Measurements from ENCODE around the gene DECR2. TPM values are rescaled to one million over a fixed set of nuclear protein-coding genes. Genes with fewer than 3 reads are reported as not detected.

The DECR2 gene
- total RNA-seq, 6 experiments from 2014 or later = 14.0 to 20.3 (median 16.0) TPM

- no peak for DNase-seq
- Mint-ChIP-seq H3K36me3 (ENCODE audit: low read depth) (no peaks in the 10 kb centered on the region), H3K4me3 (no peak overlapping the region), H3K27ac (no peak overlapping the region), H3K9me3 (no peaks in the 10 kb centered on the region), H3K27me3 (ENCODE audit: insufficient read depth) (no peaks in the 10 kb centered on the region; the same call in 1 of the 2 replicates), H3K4me1 (ENCODE audit: low read depth) (peaks cover 14% of the 10 kb centered on the region)
- TF ChIP-seq CTCF (IDR thresholded peaks at IDR 0.05) = no peak
These were observed 53.8 kb downstream of the DECR2 start for GRCh38 chr16:455453-455852.

- Mint-ChIP-seq H3K4me1 (ENCODE audit: low read depth) (peaks cover 14% of the 10 kb centered on the region), H3K27ac (peak overlapping the region; percentile 61), H3K9me3 (no peaks in the 10 kb centered on the region), H3K27me3 (ENCODE audit: insufficient read depth) (no peaks in the 10 kb centered on the region; the same call in 1 of the 2 replicates), H3K4me3 (peak overlapping the region; percentile 25), H3K36me3 (ENCODE audit: low read depth) (peaks cover 6% of the 10 kb centered on the region; the same call in 1 of the 2 replicates)
- DNase-seq = peak; percentile 21
- no peak for TF ChIP-seq CTCF (IDR thresholded peaks at IDR 0.05)
These were observed 55.3 kb downstream of the DECR2 start for GRCh38 chr16:456891-457483.

GRCh38 chr16:457732-458400, 56.2 kb downstream of the DECR2 start:
- Mint-ChIP-seq H3K27ac (peak overlapping the region; percentile 61), H3K9me3 (no peaks in the 10 kb centered on the region), H3K36me3 (ENCODE audit: low read depth) (peaks cover 6% of the 10 kb centered on the region; the same call in 1 of the 2 replicates), H3K4me1 (ENCODE audit: low read depth) (peaks cover 14% of the 10 kb centered on the region), H3K27me3 (ENCODE audit: insufficient read depth) (no peaks in the 10 kb centered on the region; the same call in 1 of the 2 replicates), H3K4me3 (no peak overlapping the region)
- DNase-seq = no peak
- no peak for TF ChIP-seq CTCF (IDR thresholded peaks at IDR 0.05)

GRCh38 chr16:459761-460160, 58.1 kb downstream of the DECR2 start:
- DNase-seq = no peak
- H3K36me3 Mint-ChIP-seq (ENCODE audit: low read depth) = peaks cover 6% of the 10 kb centered on the region; the same call in 1 of the 2 replicates
- H3K27me3 Mint-ChIP-seq (ENCODE audit: insufficient read depth) = no peaks in the 10 kb centered on the region; the same call in 1 of the 2 replicates
- peaks cover 14% of the 10 kb centered on the region for H3K4me1 Mint-ChIP-seq (ENCODE audit: low read depth)
- no peaks in the 10 kb centered on the region for H3K9me3 Mint-ChIP-seq
- no peak overlapping the region for H3K27ac Mint-ChIP-seq
- no peak overlapping the region for H3K4me3 Mint-ChIP-seq
- TF ChIP-seq CTCF (IDR thresholded peaks at IDR 0.05) = no peak

- H3K4me1 Mint-ChIP-seq (ENCODE audit: low read depth) = peaks cover 14% of the 10 kb centered on the region
- no peaks in the 10 kb centered on the region; the same call in 1 of the 2 replicates for H3K27me3 Mint-ChIP-seq (ENCODE audit: insufficient read depth)
- DNase-seq = no peak
- H3K4me3 Mint-ChIP-seq = no peak overlapping the region
- H3K27ac Mint-ChIP-seq = no peak overlapping the region
- H3K36me3 Mint-ChIP-seq (ENCODE audit: low read depth) = peaks cover 6% of the 10 kb centered on the region; the same call in 1 of the 2 replicates
- no peaks in the 10 kb centered on the region for H3K9me3 Mint-ChIP-seq
- no peak for TF ChIP-seq CTCF (IDR thresholded peaks at IDR 0.05)
These were observed 59.1 kb downstream of the DECR2 start for GRCh38 chr16:460787-461186.

Other genes starting within 250 kb of the DECR2 start
- not detected for gene HBZ, start 249.2 kb upstream of the DECR2 start, total RNA-seq (2021; fragmentation: NEBNext Ultra II Directional; extraction: Animal tissue kit (Norgen Biotek cat#: 25700))
- not detected for gene HBM, start 235.9 kb upstream of the DECR2 start, total RNA-seq (2021; fragmentation: NEBNext Ultra II Directional; extraction: Animal tissue kit (Norgen Biotek cat#: 25700))
- not detected for gene HBA2, start 229.0 kb upstream of the DECR2 start, total RNA-seq (2021; fragmentation: NEBNext Ultra II Directional; extraction: Animal tissue kit (Norgen Biotek cat#: 25700))
- gene HBA1, start 225.2 kb upstream of the DECR2 start, total RNA-seq (2021; fragmentation: NEBNext Ultra II Directional; extraction: Animal tissue kit (Norgen Biotek cat#: 25700)) = not detected
- gene HBQ1, start 221.4 kb upstream of the DECR2 start, total RNA-seq (2021; fragmentation: NEBNext Ultra II Directional; extraction: Animal tissue kit (Norgen Biotek cat#: 25700)) = under 1 TPM in 1 of 6 experiments, not detected in 5; 0.47 TPM
- 10 to 100 TPM; 35.8 to 47.5 (median 41.7) TPM for gene LUC7L, start 172.4 kb upstream of the DECR2 start, total RNA-seq (2021; fragmentation: NEBNext Ultra II Directional; extraction: Animal tissue kit (Norgen Biotek cat#: 25700))
- 100 to 1,000 TPM in 2 of 6 experiments, 10 to 100 TPM in 4; 83.6 to 113 (median 87.7) TPM for gene FAM234A, start 167.1 kb upstream of the DECR2 start, total RNA-seq (2021; fragmentation: NEBNext Ultra II Directional; extraction: Animal tissue kit (Norgen Biotek cat#: 25700))
- gene RGS11, start 125.9 kb upstream of the DECR2 start, total RNA-seq (2021; fragmentation: NEBNext Ultra II Directional; extraction: Animal tissue kit (Norgen Biotek cat#: 25700)) = 1 to 10 TPM; 1.5 to 3.5 (median 2.3) TPM
- not detected for gene ARHGDIG, start 121.3 kb upstream of the DECR2 start, total RNA-seq (2021; fragmentation: NEBNext Ultra II Directional; extraction: Animal tissue kit (Norgen Biotek cat#: 25700))
- not detected for gene PDIA2, start 118.7 kb upstream of the DECR2 start, total RNA-seq (2021; fragmentation: NEBNext Ultra II Directional; extraction: Animal tissue kit (Norgen Biotek cat#: 25700))
- 10 to 100 TPM; 13.6 to 16.7 (median 14.7) TPM for gene AXIN1, start 49.2 kb upstream of the DECR2 start, total RNA-seq (2021; fragmentation: NEBNext Ultra II Directional; extraction: Animal tissue kit (Norgen Biotek cat#: 25700))
- 100 to 1,000 TPM; 105 to 131 (median 129) TPM for gene MRPL28, start 31.3 kb upstream of the DECR2 start, total RNA-seq (2021; fragmentation: NEBNext Ultra II Directional; extraction: Animal tissue kit (Norgen Biotek cat#: 25700))
- 10 to 100 TPM; 50.6 to 69.7 (median 59.7) TPM for gene PGAP6, start 19.9 kb upstream of the DECR2 start, total RNA-seq (2021; fragmentation: NEBNext Ultra II Directional; extraction: Animal tissue kit (Norgen Biotek cat#: 25700))
- 100 to 1,000 TPM; 153 to 276 (median 158) TPM for gene NME4, start 4.7 kb upstream of the DECR2 start, total RNA-seq (2021; fragmentation: NEBNext Ultra II Directional; extraction: Animal tissue kit (Norgen Biotek cat#: 25700))
- gene RAB11FIP3, start 23.8 kb downstream of the DECR2 start, total RNA-seq (2021; fragmentation: NEBNext Ultra II Directional; extraction: Animal tissue kit (Norgen Biotek cat#: 25700)) = 10 to 100 TPM; 30.3 to 36.9 (median 33.9) TPM
- 10 to 100 TPM; 35.3 to 41.4 (median 40.2) TPM for gene CAPN15, start 125.8 kb downstream of the DECR2 start, total RNA-seq (2021; fragmentation: NEBNext Ultra II Directional; extraction: Animal tissue kit (Norgen Biotek cat#: 25700))
- not detected for gene PRR35, start 158.5 kb downstream of the DECR2 start, total RNA-seq (2021; fragmentation: NEBNext Ultra II Directional; extraction: Animal tissue kit (Norgen Biotek cat#: 25700))
- gene NHLRC4, start 165.1 kb downstream of the DECR2 start, total RNA-seq (2021; fragmentation: NEBNext Ultra II Directional; extraction: Animal tissue kit (Norgen Biotek cat#: 25700)) = under 1 TPM in 5 of 6 experiments, not detected in 1; 0.24 to 0.58 (median 0.28) TPM
- 10 to 100 TPM; 30.4 to 39.5 (median 35.4) TPM for gene PIGQ, start 168.1 kb downstream of the DECR2 start, total RNA-seq (2021; fragmentation: NEBNext Ultra II Directional; extraction: Animal tissue kit (Norgen Biotek cat#: 25700))
- 10 to 100 TPM; 11.3 to 14.8 (median 12.2) TPM for gene RAB40C, start 188.2 kb downstream of the DECR2 start, total RNA-seq (2021; fragmentation: NEBNext Ultra II Directional; extraction: Animal tissue kit (Norgen Biotek cat#: 25700))
- under 1 TPM in 2 of 6 experiments, not detected in 4; 0.02 to 0.14 TPM for gene WFIKKN1, start 229.1 kb downstream of the DECR2 start, total RNA-seq (2021; fragmentation: NEBNext Ultra II Directional; extraction: Animal tissue kit (Norgen Biotek cat#: 25700))
- gene METTL26, start 234.4 kb downstream of the DECR2 start, total RNA-seq (2021; fragmentation: NEBNext Ultra II Directional; extraction: Animal tissue kit (Norgen Biotek cat#: 25700)) = 100 to 1,000 TPM in 5 of 6 experiments, 10 to 100 TPM in 1; 91.6 to 115 (median 105) TPM
- 10 to 100 TPM; 18.8 to 30.8 (median 24.2) TPM for gene MCRIP2, start 239.9 kb downstream of the DECR2 start, total RNA-seq (2021; fragmentation: NEBNext Ultra II Directional; extraction: Animal tissue kit (Norgen Biotek cat#: 25700))
- gene WDR90, start 247.5 kb downstream of the DECR2 start, total RNA-seq (2021; fragmentation: NEBNext Ultra II Directional; extraction: Animal tissue kit (Norgen Biotek cat#: 25700)) = 10 to 100 TPM; 11.6 to 19.0 (median 17.7) TPM